Right renal cortex interstitium (tissue), 3 donors: Measurements from ENCODE around the gene OR13H1. TPM values are rescaled to one million over a fixed set of nuclear protein-coding genes. Genes with fewer than 3 reads are reported as not detected.
"Not testable (repeated sequence)": the region's sequence is repeated elsewhere in the genome, so short reads cannot be mapped to it uniquely, and the experiment has no call there.

Experiments used
- DNase-seq, 3 donors: peaks; one replicate each; pipeline ENCODE4 v3.0.0-alpha.2; 2013; ENCODE audit warnings: low read depth in 3 of 3, low spot score in 2 of 3
- polyA plus RNA-seq, 3 donors: library from polyadenylated mRNA; unstranded; fragments of 120-200 nt; gene quantifications; one replicate each; pipeline ENCODE4 v1.2.1, GENCODE V29; 2013; ENCODE audit not compliant: insufficient read length in 3 of 3

The OR13H1 gene
- not detected for polyA plus RNA-seq

DNA sequence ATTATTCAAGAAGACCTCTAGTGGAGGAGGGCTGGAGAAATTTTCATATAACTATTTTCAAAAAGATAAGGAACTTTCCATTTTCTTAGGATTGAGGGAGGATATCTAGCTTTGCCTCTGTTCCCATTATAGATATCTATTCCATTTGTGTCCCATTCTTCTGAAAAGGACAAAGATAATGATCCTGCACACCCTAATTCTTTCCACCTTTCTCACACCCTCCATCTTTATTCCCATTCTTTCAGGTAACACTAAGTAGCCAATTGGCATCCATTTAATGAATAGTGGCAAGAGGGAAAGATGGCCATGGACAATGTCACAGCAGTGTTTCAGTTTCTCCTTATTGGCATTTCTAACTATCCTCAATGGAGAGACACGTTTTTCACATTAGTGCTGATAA is at the start of gene OR13H1:
OR13H1 (plus strand) TSS at position 301 of the 400 bp plus-strand sequence; CDS start at position 301, 0 bp downstream.
- DNase-seq = no peak

DNA sequence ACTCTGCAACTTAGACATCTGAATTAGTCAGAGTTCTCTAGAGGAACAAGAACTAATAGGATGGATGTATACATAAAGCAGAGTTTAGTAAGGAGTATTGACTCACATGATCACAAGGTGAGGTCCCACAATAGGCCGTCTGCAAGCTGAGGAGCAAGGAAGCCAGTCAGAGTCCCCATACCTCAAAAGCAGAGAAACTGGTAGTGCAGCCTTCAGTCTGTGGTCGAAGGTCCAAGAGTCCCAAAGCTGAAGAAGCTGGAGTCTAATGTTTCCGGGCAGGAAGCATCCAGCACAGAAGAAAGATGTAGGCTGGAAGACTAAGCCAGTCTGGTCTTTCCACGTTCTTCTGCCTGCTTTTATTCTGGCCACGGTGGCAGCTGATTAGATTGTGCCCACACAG is 42.3 kb upstream of the OR13H1 start:
- DNase-seq = not testable (repeated sequence)

DNA sequence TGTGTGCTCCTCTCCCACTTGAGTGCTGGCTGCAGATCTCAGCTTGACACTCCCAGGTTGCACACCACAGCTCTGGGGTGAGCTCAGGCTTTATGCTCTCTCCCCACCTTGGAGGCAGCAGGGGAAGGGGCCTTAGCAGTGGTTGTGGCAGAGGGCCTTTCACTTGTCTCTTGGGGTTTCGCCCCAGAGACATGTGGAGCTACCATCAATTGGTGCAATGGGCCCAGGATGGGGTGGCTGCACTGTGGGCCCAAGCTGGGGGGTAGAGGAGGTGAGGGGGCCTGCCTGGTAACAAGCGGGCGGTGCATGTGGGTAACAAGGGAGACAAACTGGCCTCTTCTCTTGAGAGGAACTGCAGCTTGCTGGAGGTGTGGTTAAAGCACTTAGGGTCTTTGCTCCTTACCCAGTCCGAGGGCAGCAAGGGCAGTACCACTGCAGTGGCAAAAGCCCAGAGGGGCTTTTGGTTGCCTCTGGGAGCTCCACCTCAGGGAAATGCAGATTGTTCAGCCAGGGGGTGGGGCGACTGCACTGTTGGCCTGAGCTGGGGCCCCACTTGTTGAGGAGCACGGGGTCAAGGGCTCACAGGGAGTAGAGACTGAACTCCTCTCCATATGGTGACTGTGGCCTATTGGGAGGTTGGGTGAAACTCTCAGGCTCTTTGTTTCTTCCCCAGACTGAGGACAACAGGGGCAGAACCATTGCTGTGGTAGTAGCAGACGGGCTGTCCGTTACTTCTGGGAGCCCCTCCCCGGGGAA is 30.5 kb upstream of the OR13H1 start:
- DNase-seq = no peak

GRCh38 chrX:131521824-131522223 is 22.1 kb upstream of the OR13H1 start:
- DNase-seq = no peak

DNA sequence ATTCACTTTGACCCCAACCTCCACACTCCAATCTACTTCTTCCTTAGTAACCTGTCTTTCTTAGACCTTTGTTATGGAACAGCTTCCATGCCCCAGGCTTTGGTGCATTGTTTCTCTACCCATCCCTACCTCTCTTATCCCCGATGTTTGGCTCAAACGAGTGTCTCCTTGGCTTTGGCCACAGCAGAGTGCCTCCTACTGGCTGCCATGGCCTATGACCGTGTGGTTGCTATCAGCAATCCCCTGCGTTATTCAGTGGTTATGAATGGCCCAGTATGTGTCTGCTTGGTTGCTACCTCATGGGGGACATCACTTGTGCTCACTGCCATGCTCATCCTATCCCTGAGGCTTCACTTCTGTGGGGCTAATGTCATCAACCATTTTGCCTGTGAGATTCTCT is 344 bp downstream of the OR13H1 start:
- no peak for DNase-seq

DNA sequence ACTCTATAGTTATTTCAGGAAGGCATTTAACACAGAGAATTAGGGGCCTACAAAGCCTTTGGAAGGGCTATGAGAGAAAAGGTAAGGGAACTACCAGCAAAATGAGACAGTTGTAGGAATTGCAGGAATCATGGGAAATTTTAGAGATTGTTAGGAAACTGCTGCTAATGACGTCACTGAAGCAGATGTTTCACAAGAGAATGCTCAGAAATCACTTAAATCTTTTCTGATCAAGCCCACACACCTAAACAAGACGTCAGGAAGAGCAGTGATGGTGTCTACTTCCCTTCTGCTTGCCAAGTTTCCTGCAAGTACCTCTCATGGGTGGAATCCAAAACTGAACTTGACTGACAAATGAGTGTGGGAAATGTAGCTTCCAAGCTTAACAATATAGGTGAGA is 5.1 kb downstream of the OR13H1 start:
- DNase-seq = no peak

DNA sequence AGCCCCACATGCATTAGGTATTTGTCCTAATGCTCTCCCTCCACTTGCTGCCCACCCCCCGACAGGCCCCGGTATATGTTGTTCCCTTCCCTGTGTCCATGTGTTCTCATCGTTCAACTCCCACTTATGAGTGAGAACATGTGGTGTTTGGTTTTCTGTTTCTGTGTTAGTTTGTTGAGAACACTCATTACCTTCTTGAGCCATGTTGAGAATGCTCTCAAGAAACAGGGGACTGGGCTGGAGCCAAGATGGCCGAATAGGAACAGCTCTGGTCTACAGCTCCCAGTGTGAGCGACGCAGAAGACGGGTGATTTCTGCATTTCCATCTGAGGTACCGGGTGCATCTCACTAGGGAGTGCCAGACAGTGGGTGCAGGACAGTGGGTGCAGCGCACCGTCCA is 8.6 kb downstream of the OR13H1 start:
- DNase-seq = not testable (repeated sequence)

GRCh38 chrX:131558562-131558961 is 14.7 kb downstream of the OR13H1 start:
- no peak for DNase-seq

- DNase-seq = no peak
Observed at GRCh38 chrX:131564553-131565229, 20.8 kb downstream of the OR13H1 start.

DNA sequence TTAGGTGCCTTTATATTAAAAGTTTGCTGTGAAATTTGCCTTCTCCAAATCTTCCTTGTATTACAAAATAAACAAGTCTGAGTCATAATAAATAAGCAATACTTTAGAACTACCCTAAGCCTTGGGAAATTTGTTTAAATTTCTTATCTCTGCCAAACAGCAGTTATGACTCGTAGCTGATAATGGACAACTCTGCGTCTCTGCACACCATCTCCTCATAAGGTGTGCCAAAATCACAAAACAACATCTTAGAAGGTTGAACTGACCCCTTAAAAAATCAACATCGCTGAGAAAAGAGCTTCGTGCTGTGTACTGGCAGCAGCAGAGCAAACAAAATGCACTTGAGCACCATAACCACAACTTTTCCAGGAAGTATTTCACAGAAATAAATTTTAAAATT is 22.0 kb downstream of the OR13H1 start:
- DNase-seq = no peak

GRCh38 chrX:131571348-131571747 is 27.5 kb downstream of the OR13H1 start:
- DNase-seq = no peak

DNA sequence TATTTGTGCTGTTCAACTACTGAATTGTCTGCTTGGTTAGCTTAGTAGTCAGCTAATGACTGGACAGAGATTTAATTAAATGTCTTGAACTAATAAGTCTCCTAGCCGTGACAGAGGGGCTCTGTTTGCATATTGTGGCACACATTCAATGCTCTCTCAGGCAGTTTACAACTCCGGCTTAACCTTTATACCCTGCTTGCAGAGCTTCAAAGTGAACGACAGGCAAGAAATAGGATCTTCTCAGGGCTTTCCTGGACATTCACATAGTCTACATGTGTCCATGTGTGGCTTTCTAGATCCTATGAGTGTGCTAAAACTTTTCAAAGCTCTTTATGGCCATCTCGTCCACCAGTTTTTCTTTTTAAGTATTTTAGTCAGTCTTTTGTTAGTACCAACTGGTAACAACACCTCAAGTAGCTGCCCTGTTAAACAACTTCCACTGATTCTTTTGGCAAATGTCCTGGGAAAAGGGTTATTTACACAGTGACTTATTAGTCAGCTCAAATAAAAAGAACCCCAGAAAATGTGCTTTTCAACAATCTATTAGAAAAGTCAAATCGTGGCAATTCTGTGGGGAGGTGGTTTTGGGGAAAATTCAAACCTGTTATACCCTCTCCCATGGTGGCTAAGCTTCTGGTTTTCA is 28.6 kb downstream of the OR13H1 start:
- no peak for DNase-seq

GRCh38 chrX:131577413-131577812 is 33.5 kb downstream of the OR13H1 start:
- no peak for DNase-seq

GRCh38 chrX:131577999-131578734 is 34.3 kb downstream of the OR13H1 start:
- no peak for DNase-seq

DNA sequence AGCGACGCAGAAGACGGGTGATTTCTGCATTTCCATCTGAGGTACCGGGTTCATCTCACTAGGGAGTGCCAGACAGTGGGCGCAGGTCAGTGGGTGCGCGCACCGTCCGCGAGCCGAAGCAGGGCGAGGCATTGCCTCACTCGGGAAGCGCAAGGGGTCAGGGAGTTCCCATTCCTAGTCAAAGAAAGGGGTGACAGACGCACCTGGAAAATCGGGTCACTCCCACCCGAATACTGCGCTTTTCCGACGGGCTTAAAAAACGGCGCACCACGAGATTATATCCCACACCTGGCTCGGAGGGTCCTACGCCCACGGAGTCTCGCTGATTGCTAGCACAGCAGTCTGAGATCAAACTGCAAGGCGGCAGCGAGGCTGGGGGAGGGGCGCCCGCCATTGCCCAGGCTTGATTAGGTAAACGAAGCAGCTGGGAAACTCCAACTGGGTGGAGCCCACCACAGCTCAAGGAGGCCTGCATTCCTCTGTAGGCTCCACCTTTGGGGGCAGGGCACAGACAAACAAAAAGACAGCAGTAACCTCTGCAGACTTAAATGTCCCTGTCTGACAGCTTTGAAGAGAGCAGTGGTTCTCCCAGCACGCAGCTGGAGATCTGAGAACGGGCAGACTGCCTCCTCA is 35.0 kb downstream of the OR13H1 start:
- not testable (repeated sequence) for DNase-seq

- DNase-seq = no peak
Observed at GRCh38 chrX:131588995-131589394, 45.1 kb downstream of the OR13H1 start.
